ENCODE data around the gene PLA2G2C.

Gene PLA2G2C

GRCh38 chr1:20183035-20183434, 3.3 kb downstream of the PLA2G2C start:
- H3K4me3 ChIP-seq (ENCODE audit: severe bottlenecking), result no peak overlapping the region
- no peak for TF ChIP-seq CTCF (IDR thresholded peaks at IDR 0.05; ENCODE audit: poor library complexity, severe bottlenecking)
- no peaks in the 10 kb centered on the region for H3K9me3 ChIP-seq (ENCODE audit: severe bottlenecking)
- no peaks in the 10 kb centered on the region for H3K36me3 ChIP-seq (ENCODE audit: low read depth)
- no peak for ATAC-seq (ENCODE audit: low read depth)
- H3K27me3 ChIP-seq (ENCODE audit: insufficient read depth, poor library complexity, severe bottlenecking), result no peaks in the 10 kb centered on the region
- H3K27ac ChIP-seq (ENCODE audit: poor library complexity, severe bottlenecking), result no peak overlapping the region
- DNase-seq (ENCODE audit: low spot score), result no peak
- H3K4me1 ChIP-seq (ENCODE audit: insufficient read depth, poor library complexity, severe bottlenecking), result no peaks in the 10 kb centered on the region

- H3K27me3 ChIP-seq (ENCODE audit: insufficient read depth, poor library complexity, severe bottlenecking), result no peaks in the 10 kb centered on the region
- H3K9me3 ChIP-seq (ENCODE audit: severe bottlenecking), result no peaks in the 10 kb centered on the region
These were observed 3.9 kb downstream of the PLA2G2C start for GRCh38 chr1:20182415-20182814.

DNA sequence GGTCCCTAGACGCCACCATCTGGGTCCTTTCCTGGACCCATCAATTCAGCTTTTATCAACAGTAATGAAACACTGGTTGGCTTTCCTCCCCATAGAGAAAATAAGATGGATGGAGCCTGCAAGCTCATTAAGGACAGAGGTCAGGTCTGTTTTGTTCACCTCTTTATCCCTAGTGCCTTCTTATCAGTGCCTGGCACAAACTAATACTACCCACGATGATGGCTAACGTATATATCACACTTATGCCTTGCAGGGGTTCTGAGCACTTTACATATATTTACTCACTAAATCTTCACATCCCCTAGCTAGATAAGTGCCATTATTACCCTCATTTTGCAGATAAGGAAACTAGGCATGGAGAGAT, 5.5 kb downstream of the PLA2G2C start:
- H3K27me3 ChIP-seq (ENCODE audit: insufficient read depth, poor library complexity, severe bottlenecking), result no peaks in the 10 kb centered on the region
- TF ChIP-seq CTCF (IDR thresholded peaks at IDR 0.05; ENCODE audit: poor library complexity, severe bottlenecking), result no peak
- no peak for ATAC-seq (ENCODE audit: low read depth)
- H3K27ac ChIP-seq (ENCODE audit: poor library complexity, severe bottlenecking), result no peak overlapping the region
- no peaks in the 10 kb centered on the region for H3K4me1 ChIP-seq (ENCODE audit: insufficient read depth, poor library complexity, severe bottlenecking)
- no peak overlapping the region for H3K4me3 ChIP-seq (ENCODE audit: severe bottlenecking)
- no peaks in the 10 kb centered on the region for H3K9me3 ChIP-seq (ENCODE audit: severe bottlenecking)
- no peak for DNase-seq (ENCODE audit: low spot score)
- H3K36me3 ChIP-seq (ENCODE audit: low read depth), result no peaks in the 10 kb centered on the region

More at GRCh38 chr1:20182415-20182814, 3.9 kb downstream of the PLA2G2C start:
- Histone ChIP-seq H3K36me3 (ENCODE audit: low read depth) (no peaks in the 10 kb centered on the region), H3K4me1 (ENCODE audit: insufficient read depth, poor library complexity, severe bottlenecking) (no peaks in the 10 kb centered on the region), H3K4me3 (ENCODE audit: severe bottlenecking) (no peak overlapping the region), H3K27ac (ENCODE audit: poor library complexity, severe bottlenecking) (no peak overlapping the region)
- ATAC-seq (ENCODE audit: low read depth) (no peak), DNase-seq (ENCODE audit: low spot score) (no peak)
- no peak for TF ChIP-seq CTCF (IDR thresholded peaks at IDR 0.05; ENCODE audit: poor library complexity, severe bottlenecking)

DNA sequence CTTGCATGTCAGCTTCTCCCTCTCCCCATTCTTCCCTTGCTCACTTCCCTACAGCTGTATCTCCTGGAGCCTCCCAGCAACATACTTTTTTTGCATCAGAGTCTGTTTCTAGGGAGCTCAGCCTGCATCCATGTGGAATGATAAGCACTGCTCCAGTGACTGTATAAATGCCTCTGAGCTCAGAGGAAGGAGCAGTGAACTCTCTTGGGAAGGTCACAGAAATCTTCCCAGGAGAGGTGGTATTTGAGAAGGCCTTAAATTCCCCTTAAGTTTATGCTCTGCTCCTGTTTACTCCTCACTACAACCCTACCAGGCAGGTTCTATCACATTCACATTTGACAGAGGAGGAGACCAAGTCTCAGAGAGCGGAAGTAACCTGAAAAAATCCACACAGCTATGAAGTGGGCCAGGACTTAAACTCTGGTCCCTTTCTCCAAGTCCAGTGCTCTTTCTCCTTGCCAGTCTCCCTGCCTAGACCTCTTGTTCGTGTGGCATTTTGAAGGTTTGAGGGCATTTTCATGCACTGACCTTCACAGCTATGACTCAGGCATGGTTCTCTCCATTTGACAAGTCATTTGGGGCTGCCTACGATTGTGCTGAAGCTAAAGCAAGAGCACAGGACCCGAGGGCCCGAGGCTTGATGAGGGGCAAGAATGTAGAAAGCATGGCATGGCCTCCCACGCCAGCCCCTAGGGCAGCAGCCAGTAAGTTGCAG, 6.0 kb downstream of the PLA2G2C start:
- no peak for ATAC-seq (ENCODE audit: low read depth)
- no peaks in the 10 kb centered on the region for H3K9me3 ChIP-seq (ENCODE audit: severe bottlenecking)
- no peak overlapping the region for H3K27ac ChIP-seq (ENCODE audit: poor library complexity, severe bottlenecking)
- no peaks in the 10 kb centered on the region for H3K4me1 ChIP-seq (ENCODE audit: insufficient read depth, poor library complexity, severe bottlenecking)
- TF ChIP-seq CTCF (IDR thresholded peaks at IDR 0.05; ENCODE audit: poor library complexity, severe bottlenecking), result no peak
- no peaks in the 10 kb centered on the region for H3K27me3 ChIP-seq (ENCODE audit: insufficient read depth, poor library complexity, severe bottlenecking)
- no peaks in the 10 kb centered on the region for H3K36me3 ChIP-seq (ENCODE audit: low read depth)
- no peak for DNase-seq (ENCODE audit: low spot score)
- H3K4me3 ChIP-seq (ENCODE audit: severe bottlenecking), result no peak overlapping the region

GRCh38 chr1:20179371-20180128, 6.8 kb downstream of the PLA2G2C start:
- Histone ChIP-seq H3K4me1 (ENCODE audit: insufficient read depth, poor library complexity, severe bottlenecking) (no peaks in the 10 kb centered on the region), H3K9me3 (ENCODE audit: severe bottlenecking) (no peaks in the 10 kb centered on the region), H3K36me3 (ENCODE audit: low read depth) (no peaks in the 10 kb centered on the region), H3K27ac (ENCODE audit: poor library complexity, severe bottlenecking) (no peak overlapping the region), H3K4me3 (ENCODE audit: severe bottlenecking) (no peak overlapping the region), H3K27me3 (ENCODE audit: insufficient read depth, poor library complexity, severe bottlenecking) (no peaks in the 10 kb centered on the region)
- DNase-seq (ENCODE audit: low spot score), result no peak
- ATAC-seq (ENCODE audit: low read depth), result no peak
- TF ChIP-seq CTCF (IDR thresholded peaks at IDR 0.05; ENCODE audit: poor library complexity, severe bottlenecking), result no peak
